Lung (tissue), 12 donors: ENCODE results near the gene OTOL1. TPM values are rescaled to one million over a fixed set of nuclear protein-coding genes. Genes with fewer than 3 reads are reported as not detected.

Experiments
- ATAC-seq: fragments of 200-7000 bp; cut with Tn5 transposase; one replicate; pipeline ENCODE4 v1.9.1; 2020; ENCODE audit warnings: moderate number of reproducible peaks; ENCODE audit not compliant: insufficient read depth, low FRiP score
- DNase-seq, 3 donors: peaks; one replicate each; pipeline ENCODE4 v3.0.0-alpha.2; 2013 to 2017
- H3K27ac ChIP-seq, 2 donors: one replicate each; pipeline ENCODE4 v1.5.1; 2013; ENCODE audit warnings: mild to moderate bottlenecking in 2 of 2, moderate library complexity in 2 of 2, control low read depth in 1 of 2, inconsistent platforms in 1 of 2, low read depth in 1 of 2, low read length in 1 of 2
- H3K27me3 ChIP-seq, 3 donors: one replicate each; pipeline ENCODE4 v1.5.1; 2013; ENCODE audit warnings: low read length in 2 of 3; ENCODE audit not compliant: control insufficient read depth in 3 of 3, insufficient read depth in 3 of 3
- H3K36me3 ChIP-seq, 4 donors: one replicate each; pipeline ENCODE4 v1.5.1; 2013; ENCODE audit warnings: low read length in 4 of 4, mild to moderate bottlenecking in 1 of 4, moderate library complexity in 1 of 4; ENCODE audit not compliant: control insufficient read depth in 4 of 4, insufficient read depth in 4 of 4
- H3K4me1 ChIP-seq, 5 donors: one replicate each; pipeline ENCODE4 v1.5.1; 2013; ENCODE audit warnings: low read length in 5 of 5, mild to moderate bottlenecking in 2 of 5, moderate library complexity in 1 of 5; ENCODE audit not compliant: control insufficient read depth in 5 of 5, insufficient read depth in 5 of 5
- H3K4me3 ChIP-seq: one replicate; pipeline ENCODE4 v1.5.1; 2013; ENCODE audit warnings: mild to moderate bottlenecking, control low read depth, moderate library complexity
- H3K9ac ChIP-seq, 2 donors: one replicate each; pipeline ENCODE4 v1.5.1; 2013; ENCODE audit warnings: low read length in 2 of 2, control low read depth in 1 of 2; ENCODE audit not compliant: insufficient read depth in 1 of 2
- H3K9me3 ChIP-seq, 4 donors: one replicate each; pipeline ENCODE4 v1.5.1; 2013; ENCODE audit warnings: low read length in 3 of 4, mild to moderate bottlenecking in 1 of 4, moderate library complexity in 1 of 4; ENCODE audit not compliant: control insufficient read depth in 4 of 4, insufficient read depth in 3 of 4
- WGBS, 2 donors: extraction: QIAGEN DNeasy Blood & Tissue Kit; methylation state at CpG; one replicate each; pipeline ENCODE4 v1.1.7; 2013; 5-methylcytosine and 5-hydroxymethylcytosine counted together
- polyA plus RNA-seq, 2 donors: library from polyadenylated mRNA; stranded (reverse); fragments of 200-250 nt; gene quantifications; one replicate each; pipeline ENCODE4 v1.2.1, GENCODE V29; 2013
- total RNA-seq, 2 donors: library from RNA; depleted of rRNA in 1 of 2; stranded (reverse); fragments of >200 nt in 1 of 2; gene quantifications; one replicate each; pipeline ENCODE4 v1.2.1, GENCODE V29; 2014 to 2021
- TF ChIP-seq, protein P1 (sequence below): IDR thresholded peaks from 2 replicates; pipeline ENCODE4 v1.5.1; 2012; ENCODE audit warnings: mild to moderate bottlenecking; ENCODE audit errors: control extremely low read depth, extremely low read depth
- donor health status: control.
- donor health status: control.
- donor health status: Bipolar disorder and iron deficiency.
- donor health status: healthy.
- donor health status: DM: yes; HTN: yes; CAD: no.

The OTOL1 gene
- total and polyA plus RNA-seq, 4 donors: not detected

DNA sequence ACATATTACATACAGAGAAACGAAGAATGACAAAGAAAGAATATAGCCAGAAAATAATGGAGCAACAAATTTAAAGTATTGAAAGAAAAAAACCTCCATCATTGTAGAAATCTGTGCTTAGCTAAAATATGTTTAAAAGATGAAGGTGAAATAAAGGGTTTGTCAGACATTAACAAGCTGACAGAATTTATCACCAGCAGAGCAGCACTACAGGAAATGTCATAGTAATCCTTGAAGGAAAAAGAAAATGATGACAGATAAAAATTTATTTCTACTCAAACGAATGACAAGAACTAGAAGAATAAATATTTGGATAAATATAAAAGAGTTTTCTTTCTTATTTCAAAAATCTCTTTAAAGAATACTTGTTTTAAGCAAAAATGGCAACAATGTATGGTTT, 40.6 kb upstream of the OTOL1 start:
- TF ChIP-seq, protein P1, sequence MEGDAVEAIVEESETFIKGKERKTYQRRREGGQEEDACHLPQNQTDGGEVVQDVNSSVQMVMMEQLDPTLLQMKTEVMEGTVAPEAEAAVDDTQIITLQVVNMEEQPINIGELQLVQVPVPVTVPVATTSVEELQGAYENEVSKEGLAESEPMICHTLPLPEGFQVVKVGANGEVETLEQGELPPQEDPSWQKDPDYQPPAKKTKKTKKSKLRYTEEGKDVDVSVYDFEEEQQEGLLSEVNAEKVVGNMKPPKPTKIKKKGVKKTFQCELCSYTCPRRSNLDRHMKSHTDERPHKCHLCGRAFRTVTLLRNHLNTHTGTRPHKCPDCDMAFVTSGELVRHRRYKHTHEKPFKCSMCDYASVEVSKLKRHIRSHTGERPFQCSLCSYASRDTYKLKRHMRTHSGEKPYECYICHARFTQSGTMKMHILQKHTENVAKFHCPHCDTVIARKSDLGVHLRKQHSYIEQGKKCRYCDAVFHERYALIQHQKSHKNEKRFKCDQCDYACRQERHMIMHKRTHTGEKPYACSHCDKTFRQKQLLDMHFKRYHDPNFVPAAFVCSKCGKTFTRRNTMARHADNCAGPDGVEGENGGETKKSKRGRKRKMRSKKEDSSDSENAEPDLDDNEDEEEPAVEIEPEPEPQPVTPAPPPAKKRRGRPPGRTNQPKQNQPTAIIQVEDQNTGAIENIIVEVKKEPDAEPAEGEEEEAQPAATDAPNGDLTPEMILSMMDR: no peak
- no peaks in the 10 kb centered on the region for H3K9me3 ChIP-seq
- 66 to 76% methylated on average over 2 of the region's 2 CpGs for WGBS, 2 donors
- no peak overlapping the region for H3K4me3 ChIP-seq
- ATAC-seq (no peak), DNase-seq (no peak)
- no peaks in the 10 kb centered on the region for H3K27me3 ChIP-seq
- no peaks in the 10 kb centered on the region for H3K4me1 ChIP-seq
- H3K36me3 ChIP-seq: no peaks in the 10 kb centered on the region
- no peak overlapping the region for H3K9ac ChIP-seq
- no peak overlapping the region for H3K27ac ChIP-seq

DNA sequence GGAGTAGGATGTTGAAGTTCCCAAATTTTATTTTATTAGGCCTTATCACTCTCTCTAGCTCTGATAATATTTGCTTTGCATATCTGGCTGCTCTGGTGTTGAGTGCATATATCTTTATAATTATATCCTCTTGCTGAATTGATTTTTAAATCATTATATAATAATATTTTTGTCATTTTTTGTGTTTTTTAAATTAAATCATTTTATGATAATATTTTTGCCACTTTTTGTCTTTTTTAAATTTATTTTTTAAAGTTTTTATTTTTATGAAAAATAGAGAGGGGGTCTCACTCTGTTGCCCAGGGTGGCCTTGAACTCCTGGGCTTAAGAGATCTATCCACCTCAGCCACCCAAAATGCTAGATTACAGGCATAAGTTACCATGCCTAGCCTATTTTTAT, 34.5 kb upstream of the OTOL1 start:
- Histone ChIP-seq H3K9ac (no peak overlapping the region), H3K27me3 (no peaks in the 10 kb centered on the region), H3K4me1 (no peaks in the 10 kb centered on the region), H3K36me3 (no peaks in the 10 kb centered on the region), H3K4me3 (no peak overlapping the region), H3K9me3 (peaks cover 0 to 3% (median 0%) of the 10 kb centered on the region in 4 donors), H3K27ac (no peak overlapping the region)
- ATAC-seq (no peak), DNase-seq (no peak)
- TF ChIP-seq, protein P1: no peak

DNA sequence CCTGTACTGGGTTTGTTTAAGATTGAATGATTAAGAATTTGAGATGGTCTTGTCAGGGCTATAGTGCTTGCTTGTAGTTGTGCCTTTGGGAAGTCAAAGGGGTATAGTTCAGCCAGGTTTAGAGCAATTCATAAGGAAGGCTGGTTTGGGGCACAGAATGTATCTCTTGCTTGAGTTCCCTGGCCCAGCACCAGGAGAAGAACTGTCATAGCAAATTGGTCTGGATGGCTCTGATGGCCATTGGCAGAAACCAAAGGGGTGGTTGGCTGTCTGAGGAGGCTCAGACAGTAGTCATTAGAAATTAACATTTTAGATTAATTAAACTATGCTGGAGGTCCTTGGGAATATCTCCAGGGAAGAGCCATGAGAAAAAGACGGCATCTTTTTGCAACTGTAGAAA, 25.4 kb upstream of the OTOL1 start:
- Histone ChIP-seq H3K36me3 (no peaks in the 10 kb centered on the region), H3K27me3 (no peaks in the 10 kb centered on the region), H3K4me1 (no peaks in the 10 kb centered on the region), H3K4me3 (no peak overlapping the region), H3K9ac (no peak overlapping the region), H3K27ac (no peak overlapping the region), H3K9me3 (no peaks in the 10 kb centered on the region)
- TF ChIP-seq, protein P1: no peak
- no peak for DNase-seq
- 84 to 92% methylated on average over 1 of the region's 1 CpG for whole genome bisulfite sequencing, 2 donors
- ATAC-seq: no peak

DNA sequence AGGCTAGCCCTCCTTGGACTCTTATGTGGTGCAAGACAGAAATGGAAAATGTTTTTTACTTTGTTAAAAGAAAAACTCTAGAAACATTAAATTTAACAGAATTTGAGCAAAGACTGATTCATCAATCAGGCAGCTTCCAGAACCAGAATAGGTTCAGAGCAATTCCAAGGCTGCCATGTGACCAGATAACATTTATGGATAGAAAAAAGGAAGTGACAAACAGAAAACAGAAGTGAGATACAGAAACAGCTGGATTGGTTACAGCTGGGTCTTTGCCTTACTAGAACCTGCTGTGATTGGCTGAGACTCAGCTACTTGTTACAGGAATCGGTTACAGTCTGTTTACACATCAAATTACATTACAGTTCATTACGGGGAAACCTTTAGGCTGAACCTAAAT, 22.5 kb upstream of the OTOL1 start:
- no peaks in the 10 kb centered on the region for H3K9me3 ChIP-seq
- WGBS, 2 donors: 72 to 79% methylated on average over 2 of the region's 2 CpGs
- TF ChIP-seq, protein P1: no peak
- no peak overlapping the region for H3K27ac ChIP-seq
- DNase-seq (no peak), ATAC-seq (no peak)
- no peak overlapping the region for H3K4me3 ChIP-seq
- H3K36me3 ChIP-seq: no peaks in the 10 kb centered on the region
- H3K4me1 ChIP-seq: no peaks in the 10 kb centered on the region
- H3K9ac ChIP-seq: no peak overlapping the region
- H3K27me3 ChIP-seq: no peaks in the 10 kb centered on the region
